Peyer's patch (tissue), 4 donors: ENCODE results near the gene RPS21.

Experiments
- CTCF ChIP-seq, 6 experiments: fragments of 450-650 bp in 4 of 6; fragments of 200-600 bp in 2 of 6; sonication (generic) in 1 of 6; IDR thresholded peaks; one replicate each; pipeline ENCODE4 v1.5.1; 2017 to 2019; ENCODE audit warnings: antibody characterized with exemption in 6 of 6, mild to moderate bottlenecking in 3 of 6, moderate library complexity in 1 of 6
- POLR2A ChIP-seq, 2 donors: fragments of 450-650 bp; IDR thresholded peaks; one replicate each; pipeline ENCODE4 v1.5.1; 2017; ENCODE audit warnings: antibody characterized with exemption in 2 of 2, mild to moderate bottlenecking in 2 of 2, moderate library complexity in 2 of 2

- no peak for TF ChIP-seq CTCF (IDR thresholded peaks at IDR 0.05)
- no peak for TF ChIP-seq POLR2A (IDR thresholded peaks at IDR 0.05)
Observed at GRCh38 chr20:62401331-62401779, 14.5 kb downstream of the RPS21 start.
